ENCODE results near the gene MAN2A1.

Gene MAN2A1

GRCh38 chr5:109689740-109690241 lies at the start of gene MAN2A1:
TSS of gene MAN2A1 (plus strand) at chr5:109689927. CDS start at chr5:109690418, 491 bp downstream.
- DNase-seq (ENCODE audit: low read depth): no peak

GRCh38 chr5:109640976-109641375 lies 48.8 kb upstream of the MAN2A1 start:
- DNase-seq (ENCODE audit: low read depth): no peak

GRCh38 chr5:109643791-109644350 lies 45.9 kb upstream of the MAN2A1 start:
- no peak for DNase-seq (ENCODE audit: low read depth)

- no peak for DNase-seq (ENCODE audit: low read depth)
Measured at GRCh38 chr5:109644829-109645228, 44.9 kb upstream of the MAN2A1 start.

- DNase-seq (ENCODE audit: low read depth): no peak
Measured at GRCh38 chr5:109645707-109646192, 44.0 kb upstream of the MAN2A1 start.

- no peak for DNase-seq (ENCODE audit: low read depth)
Measured at GRCh38 chr5:109649318-109649717, 40.4 kb upstream of the MAN2A1 start.

GRCh38 chr5:109650493-109650892 lies 39.2 kb upstream of the MAN2A1 start:
- DNase-seq (ENCODE audit: low read depth): peak; percentile 34

GRCh38 chr5:109652096-109652495 lies 37.6 kb upstream of the MAN2A1 start:
- no peak for DNase-seq (ENCODE audit: low read depth)

GRCh38 chr5:109653042-109653441 lies 36.7 kb upstream of the MAN2A1 start:
- no peak for DNase-seq (ENCODE audit: low read depth)

GRCh38 chr5:109653561-109654239 lies 36.0 kb upstream of the MAN2A1 start:
- DNase-seq (ENCODE audit: low read depth): no peak

- no peak for DNase-seq (ENCODE audit: low read depth)
Measured at GRCh38 chr5:109654455-109654854, 35.3 kb upstream of the MAN2A1 start.

- DNase-seq (ENCODE audit: low read depth): no peak
Measured at GRCh38 chr5:109655841-109656240, 33.9 kb upstream of the MAN2A1 start.

GRCh38 chr5:109656829-109657228 lies 32.9 kb upstream of the MAN2A1 start:
- peak; percentile 86 for DNase-seq (ENCODE audit: low read depth)

GRCh38 chr5:109659901-109660300 lies 29.8 kb upstream of the MAN2A1 start:
- no peak for DNase-seq (ENCODE audit: low read depth)

- no peak for DNase-seq (ENCODE audit: low read depth)
Measured at GRCh38 chr5:109660301-109660700, 29.4 kb upstream of the MAN2A1 start.

GRCh38 chr5:109668237-109668636 lies 21.5 kb upstream of the MAN2A1 start:
- DNase-seq (ENCODE audit: low read depth): no peak

- no peak for DNase-seq (ENCODE audit: low read depth)
Measured at GRCh38 chr5:109668668-109669422, 20.9 kb upstream of the MAN2A1 start.

GRCh38 chr5:109669991-109670706 lies 19.6 kb upstream of the MAN2A1 start:
- DNase-seq (ENCODE audit: low read depth): no peak

- DNase-seq (ENCODE audit: low read depth): no peak
Measured at GRCh38 chr5:109671136-109671535, 18.6 kb upstream of the MAN2A1 start.

- DNase-seq (ENCODE audit: low read depth): no peak
Measured at GRCh38 chr5:109674596-109674995, 15.1 kb upstream of the MAN2A1 start.

- DNase-seq (ENCODE audit: low read depth): no peak
Measured at GRCh38 chr5:109676920-109677319, 12.8 kb upstream of the MAN2A1 start.

- no peak for DNase-seq (ENCODE audit: low read depth)
Measured at GRCh38 chr5:109678447-109678846, 11.3 kb upstream of the MAN2A1 start.
